ENCODE results near the gene PTGER1.

PTGER1 gene

GRCh38 chr19:14503285-14503684, 28.1 kb upstream of the PTGER1 start:
- DNase-seq (ENCODE audit: extremely low read depth in 1 of 2, low read depth in 1 of 2), result no peak

DNA sequence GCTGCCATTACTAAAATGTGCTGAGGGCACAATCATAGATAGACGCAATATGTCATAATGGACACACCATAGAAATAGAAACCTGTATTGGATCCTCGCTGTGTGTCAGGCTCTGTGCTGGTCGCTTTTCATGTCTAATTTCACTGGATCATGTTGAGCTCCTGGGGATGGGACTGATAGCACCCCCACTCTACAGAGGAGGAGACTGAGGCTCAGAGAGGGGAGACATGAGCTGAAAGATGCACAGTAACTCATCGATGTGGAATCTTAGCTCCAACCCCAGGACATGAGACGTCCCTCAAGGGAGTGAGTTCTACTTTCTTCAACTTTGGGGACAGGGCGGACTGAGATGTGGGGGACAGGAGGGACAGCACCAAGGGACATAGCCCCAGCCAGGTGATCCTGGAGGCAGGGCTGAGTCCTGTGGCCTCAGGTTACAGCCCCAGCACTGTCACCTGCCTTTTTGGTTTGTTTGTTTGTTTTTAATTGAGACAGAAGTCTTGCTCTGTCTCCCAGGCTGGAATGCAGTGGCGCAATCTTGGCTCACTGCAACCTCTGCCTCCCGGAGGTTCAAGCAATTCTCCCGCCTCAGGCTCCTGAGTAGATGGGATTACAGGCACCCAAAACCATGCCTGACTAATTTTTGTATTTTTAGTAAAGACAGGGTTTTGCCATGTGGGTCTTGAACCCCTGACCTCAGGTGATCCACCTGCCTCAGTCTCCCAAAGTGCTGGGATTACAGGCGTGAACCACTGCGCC, 27.4 kb upstream of the PTGER1 start:
- no peak for DNase-seq (ENCODE audit: extremely low read depth in 1 of 2, low read depth in 1 of 2)

GRCh38 chr19:14497228-14497921, 22.2 kb upstream of the PTGER1 start:
- no peak for DNase-seq (ENCODE audit: extremely low read depth in 1 of 2, low read depth in 1 of 2)

DNA sequence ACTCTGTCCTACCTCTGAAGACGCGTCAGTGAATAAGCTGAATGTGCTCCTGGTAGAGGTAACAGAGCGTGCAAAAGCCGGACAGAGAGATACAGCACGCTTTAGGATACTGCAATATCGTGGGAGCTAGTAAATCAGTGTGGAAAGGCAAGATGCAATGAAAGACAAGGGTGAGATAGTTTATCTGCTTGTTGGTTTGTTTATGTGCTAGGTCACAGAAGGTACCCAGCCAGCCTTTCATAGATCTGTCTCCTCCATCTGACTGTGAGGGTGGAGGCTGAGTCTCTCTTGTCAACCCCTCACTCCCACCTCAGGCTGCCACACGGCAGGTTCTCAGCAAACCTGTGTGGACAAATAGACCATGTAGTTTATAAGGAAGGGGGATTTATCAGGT, 21.7 kb upstream of the PTGER1 start:
- DNase-seq (ENCODE audit: extremely low read depth in 1 of 2, low read depth in 1 of 2), result no peak

DNA sequence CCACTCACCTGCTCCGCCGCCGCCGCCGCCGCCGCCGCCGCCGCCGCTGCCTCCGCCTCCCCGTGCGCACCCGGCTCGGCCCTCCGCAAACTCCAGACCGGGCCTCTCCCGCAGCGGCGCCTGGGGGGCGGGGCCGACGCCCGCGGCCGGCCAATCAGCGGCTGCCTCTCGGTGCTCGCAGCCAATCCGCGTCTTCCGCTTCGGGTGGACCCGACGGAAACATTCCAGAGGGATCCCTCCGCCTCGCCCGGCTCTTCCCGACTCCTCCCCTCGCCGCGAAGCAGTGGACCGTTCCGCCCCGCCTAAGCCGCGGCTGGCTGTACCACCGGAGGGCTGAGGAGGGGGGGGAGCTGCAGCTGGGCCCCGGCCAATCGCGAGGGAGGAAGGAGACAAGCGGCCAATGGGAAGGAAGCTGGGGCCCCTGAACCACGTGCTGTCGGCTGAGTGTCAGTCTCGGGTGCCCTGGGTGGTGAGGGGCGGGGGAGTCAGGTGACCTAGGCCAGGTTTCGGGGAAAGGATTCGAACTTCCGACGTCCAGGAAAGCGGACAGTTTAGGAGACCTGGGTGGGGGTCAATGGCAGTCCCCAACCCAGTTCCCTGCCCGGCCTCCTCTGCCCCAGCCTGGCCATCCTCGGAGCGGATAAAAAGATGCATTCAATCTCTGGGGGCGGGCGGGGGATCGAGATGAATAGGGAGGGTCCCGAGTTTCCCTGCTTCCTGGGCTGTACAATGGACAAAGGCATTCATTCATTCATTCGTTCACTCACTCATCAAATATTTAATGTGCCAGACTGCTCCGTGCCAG, 21.1 kb upstream of the PTGER1 start, which contains the start of gene GIPC1:
TSS of gene GIPC1 (minus strand) at position 99 of the 805 bp plus-strand sequence. CDS start 13,151 bp downstream, outside the sequence.
- peak; percentile 48 to 72 for DNase-seq (ENCODE audit: extremely low read depth in 1 of 2, low read depth in 1 of 2)

DNA sequence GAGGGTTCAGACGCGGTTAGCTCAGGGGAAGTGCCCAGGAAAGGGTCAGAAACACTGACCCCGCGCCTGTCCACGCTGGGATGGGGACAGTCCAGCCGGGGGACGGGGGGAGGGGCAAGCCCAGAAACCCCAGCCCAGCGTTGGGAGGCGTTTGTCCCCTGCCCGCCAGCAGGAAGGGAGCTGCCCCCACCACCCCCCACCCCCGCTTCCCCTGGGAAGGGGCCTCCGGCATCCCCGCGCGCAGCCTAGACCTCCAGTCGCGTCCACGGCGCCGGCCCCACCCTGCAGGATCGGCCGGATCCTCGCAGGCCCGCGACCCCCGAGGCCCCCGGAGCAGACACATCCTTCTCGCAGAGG, 20.5 kb upstream of the PTGER1 start:
- no peak for DNase-seq (ENCODE audit: extremely low read depth in 1 of 2, low read depth in 1 of 2)

DNA sequence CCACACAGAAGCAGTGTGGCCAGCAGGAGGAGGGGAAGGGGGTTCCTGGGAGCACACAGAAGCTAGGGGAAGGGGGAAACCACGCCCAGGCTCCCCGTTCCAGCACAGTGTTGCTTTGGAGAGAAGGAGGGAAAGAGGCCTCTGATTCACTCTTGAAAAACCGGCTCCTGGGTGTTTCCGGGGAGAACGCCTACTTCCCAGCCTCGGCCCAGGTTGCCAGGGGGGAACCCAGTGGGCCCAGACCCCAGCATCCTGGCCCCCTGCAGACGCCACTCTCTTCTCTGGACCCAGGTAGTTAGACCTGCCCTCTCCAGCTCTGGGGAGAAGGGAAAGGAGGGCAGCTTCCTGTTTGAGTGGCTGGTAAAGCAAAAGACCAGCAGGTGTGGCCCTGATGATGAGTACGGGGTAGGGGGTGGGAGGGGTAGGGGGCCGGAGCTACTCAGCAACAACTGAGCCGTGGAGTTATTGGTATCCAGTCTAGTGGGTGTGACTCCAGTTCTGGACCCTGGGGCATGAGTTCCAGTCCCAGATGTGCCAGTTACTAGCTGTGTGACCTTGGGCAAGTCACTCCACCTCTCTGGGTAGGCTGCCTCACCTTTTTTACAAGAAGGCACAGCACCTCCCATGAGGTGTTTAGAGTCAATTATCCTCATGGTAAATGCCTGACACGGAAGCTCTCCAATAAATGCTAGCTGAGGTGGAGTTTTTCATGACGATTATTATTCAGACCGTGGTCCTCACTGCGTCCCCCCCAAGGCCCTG, 19.9 kb upstream of the PTGER1 start:
- no peak for DNase-seq (ENCODE audit: extremely low read depth in 1 of 2, low read depth in 1 of 2)

DNA sequence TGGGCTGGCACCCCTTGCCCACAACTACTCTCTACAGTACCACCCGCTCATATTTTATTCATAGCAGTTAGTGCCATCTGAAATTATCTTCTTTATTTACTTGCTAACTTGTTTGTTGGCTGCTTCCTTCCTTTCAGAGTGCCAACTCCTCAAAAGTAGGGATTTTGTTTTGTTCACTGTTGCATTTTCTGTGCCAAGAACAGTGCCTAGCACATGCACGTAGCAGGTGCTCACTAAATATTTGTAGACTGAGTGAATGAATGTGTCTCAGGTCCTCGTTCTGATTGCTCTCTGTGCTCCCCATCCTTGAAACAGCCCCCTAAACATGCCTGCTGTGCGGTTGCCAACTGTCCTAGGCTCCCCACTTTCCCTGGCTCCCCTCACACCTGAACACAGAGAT, 19.3 kb upstream of the PTGER1 start:
- DNase-seq (ENCODE audit: extremely low read depth in 1 of 2, low read depth in 1 of 2), result no peak

- no peak for DNase-seq (ENCODE audit: extremely low read depth in 1 of 2, low read depth in 1 of 2)
Observed at GRCh38 chr19:14492756-14493337, 17.7 kb upstream of the PTGER1 start.

DNA sequence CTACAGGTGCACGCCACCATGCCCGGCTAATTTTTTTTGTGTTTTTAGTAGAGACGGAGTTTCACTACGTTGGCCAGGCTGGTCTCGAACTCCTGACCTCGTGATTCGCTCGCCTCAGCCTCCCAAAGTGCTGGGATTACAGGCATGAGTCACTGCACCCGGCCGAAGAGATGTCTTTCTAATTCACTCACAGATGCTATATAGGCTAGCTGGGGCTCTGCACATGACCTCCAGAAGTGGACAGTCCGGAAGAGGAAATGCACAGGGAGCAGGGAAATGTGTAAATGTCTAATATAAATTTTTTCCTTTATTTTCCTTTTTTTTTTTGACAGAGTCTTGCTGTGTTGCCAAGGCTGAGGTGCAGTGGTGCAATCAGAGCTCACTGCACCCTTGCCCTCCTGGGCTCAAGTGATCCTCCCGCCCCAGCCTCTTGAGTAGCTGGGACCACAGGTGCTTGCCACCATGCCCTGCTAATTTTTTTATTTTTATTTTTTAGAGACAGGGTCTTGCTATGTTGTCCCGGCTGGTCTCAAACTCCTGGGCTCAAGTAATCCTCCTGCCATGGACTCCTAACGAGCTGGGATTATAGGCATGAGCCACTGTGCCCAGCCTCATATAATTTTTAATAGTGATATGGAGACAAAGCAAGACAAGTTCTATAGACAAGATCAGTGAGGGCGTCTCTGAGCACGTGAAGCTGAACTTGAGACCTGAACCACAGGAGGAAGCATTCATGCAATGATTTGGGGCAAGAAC, 12.4 kb upstream of the PTGER1 start:
- DNase-seq (ENCODE audit: extremely low read depth in 1 of 2, low read depth in 1 of 2), result no peak

- no peak for DNase-seq (ENCODE audit: extremely low read depth in 1 of 2, low read depth in 1 of 2)
Observed at GRCh38 chr19:14482172-14482941, 7.2 kb upstream of the PTGER1 start.

- DNase-seq (ENCODE audit: extremely low read depth in 1 of 2, low read depth in 1 of 2), result no peak
Observed at GRCh38 chr19:14480700-14481079, 5.5 kb upstream of the PTGER1 start.

GRCh38 chr19:14479975-14480699, 5.0 kb upstream of the PTGER1 start:
- DNase-seq (ENCODE audit: extremely low read depth in 1 of 2, low read depth in 1 of 2), result peak in 1 of 2 donors; percentile 54

GRCh38 chr19:14479309-14479974, 4.3 kb upstream of the PTGER1 start:
- DNase-seq (ENCODE audit: extremely low read depth in 1 of 2, low read depth in 1 of 2), result no peak

- DNase-seq (ENCODE audit: extremely low read depth in 1 of 2, low read depth in 1 of 2), result no peak
Observed at GRCh38 chr19:14478113-14478545, 3.0 kb upstream of the PTGER1 start.

- DNase-seq (ENCODE audit: extremely low read depth in 1 of 2, low read depth in 1 of 2), result no peak
Observed at GRCh38 chr19:14477418-14478112, 2.4 kb upstream of the PTGER1 start.

Data from activated CD8-positive, alpha-beta memory T cell treated with anti-CD3 and anti-CD28 coated beads for 1 hour (primary cell).